ENCODE measurements around the gene PARD3.

DNA sequence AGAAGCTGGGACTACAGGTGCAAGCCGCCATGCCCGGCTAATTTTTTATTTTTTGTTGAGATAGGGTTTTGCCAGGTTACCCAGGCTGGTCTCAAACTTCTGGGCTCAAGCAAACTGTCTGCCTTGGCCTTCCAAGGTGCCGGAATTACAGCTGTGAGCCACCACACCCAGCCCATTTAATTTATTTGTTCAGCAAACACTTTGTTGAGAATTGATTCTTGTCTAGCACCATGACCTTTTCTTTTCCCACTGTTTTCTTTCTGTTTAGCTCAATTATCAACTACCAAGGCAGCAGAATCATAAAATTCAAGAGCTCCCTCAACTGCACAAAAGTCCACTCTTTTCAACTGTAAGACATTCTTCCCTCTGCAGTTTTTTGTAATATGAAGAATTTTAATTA, 47.8 kb upstream of the PARD3 start:
- TF ChIP-seq, protein P1, sequence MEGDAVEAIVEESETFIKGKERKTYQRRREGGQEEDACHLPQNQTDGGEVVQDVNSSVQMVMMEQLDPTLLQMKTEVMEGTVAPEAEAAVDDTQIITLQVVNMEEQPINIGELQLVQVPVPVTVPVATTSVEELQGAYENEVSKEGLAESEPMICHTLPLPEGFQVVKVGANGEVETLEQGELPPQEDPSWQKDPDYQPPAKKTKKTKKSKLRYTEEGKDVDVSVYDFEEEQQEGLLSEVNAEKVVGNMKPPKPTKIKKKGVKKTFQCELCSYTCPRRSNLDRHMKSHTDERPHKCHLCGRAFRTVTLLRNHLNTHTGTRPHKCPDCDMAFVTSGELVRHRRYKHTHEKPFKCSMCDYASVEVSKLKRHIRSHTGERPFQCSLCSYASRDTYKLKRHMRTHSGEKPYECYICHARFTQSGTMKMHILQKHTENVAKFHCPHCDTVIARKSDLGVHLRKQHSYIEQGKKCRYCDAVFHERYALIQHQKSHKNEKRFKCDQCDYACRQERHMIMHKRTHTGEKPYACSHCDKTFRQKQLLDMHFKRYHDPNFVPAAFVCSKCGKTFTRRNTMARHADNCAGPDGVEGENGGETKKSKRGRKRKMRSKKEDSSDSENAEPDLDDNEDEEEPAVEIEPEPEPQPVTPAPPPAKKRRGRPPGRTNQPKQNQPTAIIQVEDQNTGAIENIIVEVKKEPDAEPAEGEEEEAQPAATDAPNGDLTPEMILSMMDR (IDR thresholded peaks at IDR 0.05), result no peak
- TF ChIP-seq POLR2A (IDR thresholded peaks at IDR 0.05), result no peak
